Measurements from ENCODE around the gene FBXW7. TPM values are rescaled to one million over a fixed set of nuclear protein-coding genes. Genes with fewer than 3 reads are reported as not detected.

FBXW7 gene
- total and polyA plus RNA-seq, 2 donors (not counting 1 experiment from before 2014, with no cell fraction given): 16.3 to 68.7 TPM

- H3K9me3 ChIP-seq (ENCODE audit: control insufficient read depth, insufficient read depth, low read depth, low read length): no peaks in the 10 kb centered on the region
- no peaks in the 10 kb centered on the region for H3K27me3 ChIP-seq (ENCODE audit: control insufficient read depth, insufficient read depth, low read length)
- H3K27ac ChIP-seq (ENCODE audit: insufficient read depth, low read length): no peak overlapping the region
- H3K36me3 ChIP-seq (ENCODE audit: control insufficient read depth, insufficient read depth, low read length): no peaks in the 10 kb centered on the region
- H4K20me1 ChIP-seq (ENCODE audit: control insufficient read depth, extremely low read depth, insufficient read depth, low read length): no peaks in the 10 kb centered on the region
- H3K79me2 ChIP-seq (ENCODE audit: control insufficient read depth, insufficient read depth, low read length): no peaks in the 10 kb centered on the region
- H3K4me1 ChIP-seq (ENCODE audit: control insufficient read depth, extremely low read depth, insufficient read depth, low read length): no peaks in the 10 kb centered on the region
- no peak overlapping the region for H3K4me2 ChIP-seq (ENCODE audit: extremely low read depth, insufficient read depth, low read length)
- no peak overlapping the region for H2AFZ ChIP-seq (ENCODE audit: low read length)
- no peak for DNase-seq (ENCODE audit: low read depth in 2 of 2)
- no peak overlapping the region for H3K4me3 ChIP-seq (replicated peaks in 1 of 4; ENCODE audit: control extremely low read depth in 1 of 4, insufficient read depth in 1 of 4, low read depth in 3 of 4, low read length in 4 of 4)
- TF ChIP-seq CTCF (conservative IDR thresholded peaks at IDR 0.05 in 1 of 2, IDR thresholded peaks at IDR 0.05 in 1 of 2; ENCODE audit: low read depth in 1 of 2, low read length in 2 of 2) (no peak), EZH2 (IDR thresholded peaks at IDR 0.05; ENCODE audit: low read length, missing control alignments) (no peak)
- no peak overlapping the region for H3K9ac ChIP-seq (ENCODE audit: insufficient read depth, low read length)
Observed at GRCh38 chr4:152372444-152372843, 163.4 kb downstream of the FBXW7 start.

DNA sequence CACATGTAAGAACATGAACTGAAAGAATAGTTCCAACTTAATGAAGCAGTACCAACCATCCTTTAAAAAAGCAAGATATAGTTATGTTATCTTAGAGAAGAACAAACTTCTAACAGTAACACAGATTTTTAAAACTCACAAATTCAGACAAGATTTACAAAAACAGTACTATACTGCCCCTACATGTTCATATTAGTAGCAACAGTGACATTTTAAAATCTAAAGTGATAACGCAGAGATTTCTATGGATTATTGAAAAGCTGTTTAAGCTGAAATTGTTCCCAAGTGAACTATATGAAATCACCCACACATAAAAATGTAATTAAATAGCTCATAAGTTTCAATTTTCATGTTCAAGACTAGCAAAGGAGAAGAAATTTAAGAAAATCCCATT, 166.0 kb downstream of the FBXW7 start:
- Histone ChIP-seq H3K27me3 (ENCODE audit: control insufficient read depth, insufficient read depth, low read length) (no peaks in the 10 kb centered on the region), H3K9me3 (ENCODE audit: control insufficient read depth, insufficient read depth, low read depth, low read length) (no peaks in the 10 kb centered on the region), H4K20me1 (ENCODE audit: control insufficient read depth, extremely low read depth, insufficient read depth, low read length) (no peaks in the 10 kb centered on the region), H3K9ac (ENCODE audit: insufficient read depth, low read length) (no peak overlapping the region), H3K79me2 (ENCODE audit: control insufficient read depth, insufficient read depth, low read length) (no peaks in the 10 kb centered on the region), H3K4me3 (replicated peaks in 1 of 4; ENCODE audit: control extremely low read depth in 1 of 4, insufficient read depth in 1 of 4, low read depth in 3 of 4, low read length in 4 of 4) (no peak overlapping the region), H3K4me2 (ENCODE audit: extremely low read depth, insufficient read depth, low read length) (no peak overlapping the region), H2AFZ (ENCODE audit: low read length) (no peak overlapping the region), H3K4me1 (ENCODE audit: control insufficient read depth, extremely low read depth, insufficient read depth, low read length) (no peaks in the 10 kb centered on the region), H3K27ac (ENCODE audit: insufficient read depth, low read length) (no peak overlapping the region), H3K36me3 (ENCODE audit: control insufficient read depth, insufficient read depth, low read length) (no peaks in the 10 kb centered on the region)
- TF ChIP-seq CTCF (conservative IDR thresholded peaks at IDR 0.05 in 1 of 2, IDR thresholded peaks at IDR 0.05 in 1 of 2; ENCODE audit: low read depth in 1 of 2, low read length in 2 of 2) (peak in 1 of 2 donors; percentile 18), EZH2 (IDR thresholded peaks at IDR 0.05; ENCODE audit: low read length, missing control alignments) (no peak)
- DNase-seq (ENCODE audit: low read depth in 2 of 2): peak in 1 of 2 donors; percentile 28

DNA sequence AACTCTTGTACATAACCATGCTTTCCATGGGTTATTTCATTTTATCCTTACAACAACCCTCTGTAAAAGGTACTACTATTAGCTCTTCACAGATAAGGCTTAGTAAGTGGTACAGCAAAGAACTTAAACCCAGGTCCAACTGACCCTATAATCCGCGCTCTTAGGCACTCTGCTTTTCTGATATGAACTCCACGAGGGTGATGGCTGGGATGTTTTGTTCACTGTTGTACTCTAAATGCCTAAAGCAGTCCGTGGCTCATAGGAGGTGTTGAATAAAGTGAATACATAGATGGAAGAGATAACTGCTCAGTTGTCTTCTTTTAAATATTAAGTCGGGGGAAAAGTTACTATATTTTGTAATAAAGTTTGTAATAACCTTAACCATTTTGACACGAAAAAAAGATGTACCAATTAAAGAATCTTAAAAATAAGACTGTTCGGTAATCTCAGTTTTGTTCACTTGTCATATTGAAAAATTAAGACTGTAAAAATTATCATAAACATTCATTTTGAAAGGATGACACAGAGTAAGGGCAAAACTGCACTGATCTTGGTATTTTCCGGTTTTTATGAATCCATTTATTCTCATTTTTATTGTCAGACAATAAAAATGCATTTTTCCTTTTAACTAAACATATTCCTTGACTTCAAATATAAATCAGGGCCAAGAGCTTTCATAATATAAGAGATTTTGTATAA, 166.5 kb downstream of the FBXW7 start:
- Histone ChIP-seq H3K4me3 (replicated peaks in 1 of 4; ENCODE audit: control extremely low read depth in 1 of 4, insufficient read depth in 1 of 4, low read depth in 3 of 4, low read length in 4 of 4) (no peak overlapping the region), H3K9me3 (ENCODE audit: control insufficient read depth, insufficient read depth, low read depth, low read length) (no peaks in the 10 kb centered on the region), H4K20me1 (ENCODE audit: control insufficient read depth, extremely low read depth, insufficient read depth, low read length) (no peaks in the 10 kb centered on the region), H3K9ac (ENCODE audit: insufficient read depth, low read length) (no peak overlapping the region), H3K27ac (ENCODE audit: insufficient read depth, low read length) (no peak overlapping the region), H3K4me2 (ENCODE audit: extremely low read depth, insufficient read depth, low read length) (no peak overlapping the region), H3K4me1 (ENCODE audit: control insufficient read depth, extremely low read depth, insufficient read depth, low read length) (no peaks in the 10 kb centered on the region), H3K27me3 (ENCODE audit: control insufficient read depth, insufficient read depth, low read length) (no peaks in the 10 kb centered on the region), H3K79me2 (ENCODE audit: control insufficient read depth, insufficient read depth, low read length) (no peaks in the 10 kb centered on the region), H3K36me3 (ENCODE audit: control insufficient read depth, insufficient read depth, low read length) (no peaks in the 10 kb centered on the region), H2AFZ (ENCODE audit: low read length) (no peak overlapping the region)
- no peak for DNase-seq (ENCODE audit: low read depth in 2 of 2)
- TF ChIP-seq CTCF (conservative IDR thresholded peaks at IDR 0.05 in 1 of 2, IDR thresholded peaks at IDR 0.05 in 1 of 2; ENCODE audit: low read depth in 1 of 2, low read length in 2 of 2): no peak
- TF ChIP-seq EZH2 (IDR thresholded peaks at IDR 0.05; ENCODE audit: low read length, missing control alignments): no peak
